Left renal cortex interstitium (tissue), 4 donors: Measurements from ENCODE around the gene ZSCAN5A. TPM values are rescaled to one million over a fixed set of nuclear protein-coding genes. Genes with fewer than 3 reads are reported as not detected.

Experiments
- polyA plus RNA-seq, 4 donors: library from polyadenylated mRNA; unstranded; fragments of 120-200 nt; gene quantifications; one replicate each; pipeline ENCODE4 v1.2.1, GENCODE V29; 2013; ENCODE audit not compliant: insufficient read length in 4 of 4

ZSCAN5A gene
- polyA plus RNA-seq, 4 donors = 10.7 to 20.0 (median 16.4) TPM

Other genes starting within 250 kb of the ZSCAN5A start
- 10 to 100 TPM; 10.6 to 30.4 (median 21.7) TPM for gene ZNF787, start 193.5 kb downstream of the ZSCAN5A start, polyA plus RNA-seq
- gene ZNF444, start 173.6 kb downstream of the ZSCAN5A start, polyA plus RNA-seq = 10 to 100 TPM; 20.4 to 53.2 (median 33.8) TPM
- gene GALP, start 138.8 kb downstream of the ZSCAN5A start, polyA plus RNA-seq = not detected
- under 1 TPM; 0.09 to 0.16 (median 0.12) TPM for gene ZSCAN5B, start 117.1 kb downstream of the ZSCAN5A start, polyA plus RNA-seq
- gene ZSCAN5C, start 112.6 kb downstream of the ZSCAN5A start, polyA plus RNA-seq = not detected
- 1 to 10 TPM in 3 of 4 donors, under 1 TPM in 1; 0.92 to 5.4 (median 3.4) TPM for gene EDDM13, start 42.1 kb downstream of the ZSCAN5A start, polyA plus RNA-seq
- 10 to 100 TPM; 10.6 to 12.1 (median 11.6) TPM for gene ZNF582, start 78.7 kb upstream of the ZSCAN5A start, polyA plus RNA-seq
- gene ZNF583, start 89.5 kb upstream of the ZSCAN5A start, polyA plus RNA-seq = 10 to 100 TPM in 1 of 4 donors, 1 to 10 TPM in 3; 8.6 to 11.9 (median 9.6) TPM
- gene ZNF667, start 162.5 kb upstream of the ZSCAN5A start, polyA plus RNA-seq = 10 to 100 TPM; 12.6 to 24.8 (median 19.9) TPM
- gene ZNF471, start 193.0 kb upstream of the ZSCAN5A start, polyA plus RNA-seq = 10 to 100 TPM; 11.8 to 36.1 (median 22.6) TPM
- 10 to 100 TPM; 11.1 to 19.2 (median 12.8) TPM for gene ZFP28, start 224.1 kb upstream of the ZSCAN5A start, polyA plus RNA-seq